Upper lobe of left lung (tissue), 4 donors: ENCODE results near the gene ANO1.

Experiments used
- CTCF ChIP-seq, 6 experiments: fragments of 450-650 bp in 4 of 6; fragments of 200-600 bp in 2 of 6; sonication (generic) in 2 of 6; IDR thresholded peaks; one replicate each; pipeline ENCODE4 v1.5.1; 2016 to 2019; ENCODE audit warnings: antibody characterized with exemption in 6 of 6
- POLR2A ChIP-seq, 4 donors: fragments of 450-650 bp; IDR thresholded peaks; one replicate each; pipeline ENCODE4 v1.5.1; 2016 to 2017; ENCODE audit warnings: antibody characterized with exemption in 4 of 4, mild to moderate bottlenecking in 2 of 4
- POLR2AphosphoS5 ChIP-seq, 2 donors: sonication (generic); formaldehyde crosslinking; IDR thresholded peaks; one replicate each; pipeline ENCODE4 v1.5.1; 2017; ENCODE audit warnings: antibody characterized with exemption in 2 of 2

GRCh38 chr11:70048279-70049024 is 29.7 kb upstream of the ANO1 start:
- TF ChIP-seq CTCF (IDR thresholded peaks at IDR 0.05): no peak
- no peak for TF ChIP-seq POLR2AphosphoS5 (IDR thresholded peaks at IDR 0.05)
- no peak for TF ChIP-seq POLR2A (IDR thresholded peaks at IDR 0.05)
